ENCODE data around the gene NGFR. TPM values are rescaled to one million over a fixed set of nuclear protein-coding genes. Genes with fewer than 3 reads are reported as not detected.

Gene NGFR
- total RNA-seq, 2 experiments from 2014 or later = 0.10 to 1.1 TPM

DNA sequence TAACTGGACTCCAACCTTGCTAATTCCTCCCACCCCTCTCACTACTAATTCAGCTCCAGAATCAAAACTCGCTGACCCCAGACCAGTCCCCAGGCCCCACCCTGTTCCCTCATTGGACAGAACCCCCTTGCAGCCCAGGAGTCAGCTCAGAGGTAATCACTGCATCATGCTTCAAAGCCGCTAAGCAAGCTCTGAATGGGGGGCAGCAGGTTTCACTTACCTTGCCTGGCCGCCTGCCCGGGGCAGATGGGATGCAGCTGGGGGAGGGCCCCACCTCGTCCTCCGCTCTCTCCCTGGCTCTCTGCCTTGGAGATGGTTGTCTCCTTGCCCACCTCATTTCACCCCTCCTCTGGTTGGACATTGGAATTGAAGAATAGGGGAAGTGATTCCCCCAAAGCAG is 4.8 kb upstream of the NGFR start:
- Histone ChIP-seq H3K9me3 (ENCODE audit: low read length) (no peaks in the 10 kb centered on the region), H3K27ac (ENCODE audit: low read depth, low read length, poor library complexity, severe bottlenecking) (no peak overlapping the region), H3K9me2 (ENCODE audit: insufficient read depth, low read length) (no peaks in the 10 kb centered on the region), H3K36me3 (ENCODE audit: insufficient read depth, low read length) (no peaks in the 10 kb centered on the region), H3K4me1 (ENCODE audit: insufficient read depth, low read length, poor library complexity, severe bottlenecking) (peaks cover 7% of the 10 kb centered on the region), H3K4me3 (ENCODE audit: low read depth, low read length, poor library complexity, severe bottlenecking) (no peak overlapping the region), H3K4me2 (ENCODE audit: low read length) (no peak overlapping the region), H2AFZ (ENCODE audit: low read length) (no peak overlapping the region), H4K20me1 (ENCODE audit: insufficient read depth, low read length) (no peaks in the 10 kb centered on the region), H3K79me2 (ENCODE audit: insufficient read depth, low read depth, low read length) (no peaks in the 10 kb centered on the region)
- TF ChIP-seq EZH2phosphoT487 (IDR thresholded peaks at IDR 0.05; ENCODE audit: borderline replicate concordance, low read depth, low read length) = no peak
- intact Hi-C loops (cut with micrococcal nuclease; ENCODE audit: unreplicated experiment) = no loop called here
- POLR2A ChIA-PET = no interaction called here
- DNase-seq (ENCODE audit: low spot score) = no peak
- CTCF ChIA-PET (ENCODE audit: unreplicated experiment) = interaction anchor here (0.5 kb wide), 1 partner anchor 20 kb away, joined by 3 read pairs; no protein-coding TSS in a partner anchor
- no TSS peak for BruUV-seq (replicated peaks)

DNA sequence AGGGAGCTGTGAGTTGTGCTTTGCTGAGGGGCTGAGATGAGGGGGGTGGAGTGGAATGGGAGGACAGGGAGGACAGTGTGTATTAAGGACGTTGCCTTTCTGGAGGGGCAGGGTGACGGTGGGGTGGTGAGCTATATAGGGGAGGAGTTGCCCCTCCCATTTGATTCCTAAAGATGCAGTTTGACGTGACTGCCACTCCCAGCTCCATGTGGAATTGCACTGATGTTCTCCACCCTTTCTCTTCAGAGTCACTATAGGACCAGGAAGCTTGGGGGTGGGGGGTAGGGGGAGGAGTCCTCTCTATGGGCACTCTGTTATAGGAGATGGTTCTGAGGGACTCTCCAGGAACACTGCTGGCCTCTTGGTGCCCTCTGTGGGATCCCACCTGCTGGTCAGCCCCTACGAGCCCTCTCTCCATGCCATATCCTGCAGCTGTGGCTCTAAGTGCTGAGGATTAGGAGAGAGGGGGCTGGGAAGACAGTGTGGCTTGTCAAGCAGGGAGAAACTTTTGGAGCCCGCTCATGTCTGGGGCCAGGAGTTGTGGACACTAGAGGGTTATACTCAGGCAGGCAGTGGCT is 3.8 kb upstream of the NGFR start:
- H2AFZ ChIP-seq (ENCODE audit: low read length) = no peak overlapping the region
- ChIA-PET POLR2A (interaction anchor here (0.5 to 0.6 kb wide), 2 partner anchors 118 to 176 kb away, joined by 3 to 4 read pairs; no protein-coding TSS in a partner anchor), CTCF (ENCODE audit: unreplicated experiment) (no interaction called here)
- H3K4me3 ChIP-seq (ENCODE audit: low read depth, low read length, poor library complexity, severe bottlenecking) = no peak overlapping the region
- no TSS peak for BruUV-seq (replicated peaks)
- no peak for DNase-seq (ENCODE audit: low spot score)
- H3K36me3 ChIP-seq (ENCODE audit: insufficient read depth, low read length) = no peaks in the 10 kb centered on the region
- H3K9me2 ChIP-seq (ENCODE audit: insufficient read depth, low read length) = no peaks in the 10 kb centered on the region
- H3K27ac ChIP-seq (ENCODE audit: low read depth, low read length, poor library complexity, severe bottlenecking) = no peak overlapping the region
- H3K79me2 ChIP-seq (ENCODE audit: insufficient read depth, low read depth, low read length) = no peaks in the 10 kb centered on the region
- H3K9me3 ChIP-seq (ENCODE audit: low read length) = no peaks in the 10 kb centered on the region
- no peaks in the 10 kb centered on the region for H4K20me1 ChIP-seq (ENCODE audit: insufficient read depth, low read length)
- TF ChIP-seq, protein P1, sequence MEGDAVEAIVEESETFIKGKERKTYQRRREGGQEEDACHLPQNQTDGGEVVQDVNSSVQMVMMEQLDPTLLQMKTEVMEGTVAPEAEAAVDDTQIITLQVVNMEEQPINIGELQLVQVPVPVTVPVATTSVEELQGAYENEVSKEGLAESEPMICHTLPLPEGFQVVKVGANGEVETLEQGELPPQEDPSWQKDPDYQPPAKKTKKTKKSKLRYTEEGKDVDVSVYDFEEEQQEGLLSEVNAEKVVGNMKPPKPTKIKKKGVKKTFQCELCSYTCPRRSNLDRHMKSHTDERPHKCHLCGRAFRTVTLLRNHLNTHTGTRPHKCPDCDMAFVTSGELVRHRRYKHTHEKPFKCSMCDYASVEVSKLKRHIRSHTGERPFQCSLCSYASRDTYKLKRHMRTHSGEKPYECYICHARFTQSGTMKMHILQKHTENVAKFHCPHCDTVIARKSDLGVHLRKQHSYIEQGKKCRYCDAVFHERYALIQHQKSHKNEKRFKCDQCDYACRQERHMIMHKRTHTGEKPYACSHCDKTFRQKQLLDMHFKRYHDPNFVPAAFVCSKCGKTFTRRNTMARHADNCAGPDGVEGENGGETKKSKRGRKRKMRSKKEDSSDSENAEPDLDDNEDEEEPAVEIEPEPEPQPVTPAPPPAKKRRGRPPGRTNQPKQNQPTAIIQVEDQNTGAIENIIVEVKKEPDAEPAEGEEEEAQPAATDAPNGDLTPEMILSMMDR (conservative IDR thresholded peaks at IDR 0.05; ENCODE audit: low read length) = no peak
- no peak for TF ChIP-seq EZH2phosphoT487 (IDR thresholded peaks at IDR 0.05; ENCODE audit: borderline replicate concordance, low read depth, low read length)
- intact Hi-C loops (cut with micrococcal nuclease; ENCODE audit: unreplicated experiment) = no loop called here
- H3K4me2 ChIP-seq (ENCODE audit: low read length) = no peak overlapping the region
- H3K4me1 ChIP-seq (ENCODE audit: insufficient read depth, low read length, poor library complexity, severe bottlenecking) = peaks cover 16% of the 10 kb centered on the region

DNA sequence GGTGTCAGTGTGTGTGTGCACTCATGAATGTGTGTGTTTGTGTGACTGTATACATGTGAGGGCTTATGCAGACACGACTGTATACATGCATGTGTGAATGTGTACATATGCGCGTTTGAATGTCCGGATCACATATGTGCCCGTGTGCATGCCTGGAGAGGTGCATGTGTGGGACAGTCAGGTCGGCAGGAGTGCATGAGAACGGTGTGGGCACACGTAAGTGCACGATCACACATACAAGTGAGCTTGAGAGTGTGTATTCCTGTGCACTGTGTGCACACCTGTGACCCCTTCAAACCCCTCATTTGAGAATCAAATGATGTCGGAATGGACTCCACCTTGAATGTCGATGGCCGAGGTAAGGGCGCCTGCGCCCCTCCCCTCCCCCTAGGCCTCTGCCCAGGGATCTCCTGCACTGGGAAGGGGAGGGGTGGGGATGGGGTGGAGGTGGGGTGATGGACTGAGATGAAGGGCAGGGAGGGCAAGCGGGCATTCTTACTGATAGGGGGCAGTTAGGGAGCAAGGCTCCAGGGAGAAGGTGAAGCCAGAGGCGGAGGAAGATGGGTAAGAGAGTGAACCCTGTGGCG is 601 bp upstream of the NGFR start:
- DNase-seq (ENCODE audit: low spot score) = no peak
- H3K4me2 ChIP-seq (ENCODE audit: low read length) = peak overlapping the region; percentile 72
- no peaks in the 10 kb centered on the region for H3K79me2 ChIP-seq (ENCODE audit: insufficient read depth, low read depth, low read length)
- H3K9me2 ChIP-seq (ENCODE audit: insufficient read depth, low read length) = no peaks in the 10 kb centered on the region
- ChIA-PET CTCF (ENCODE audit: unreplicated experiment) (no interaction called here), POLR2A (no interaction called here)
- H3K27ac ChIP-seq (ENCODE audit: low read depth, low read length, poor library complexity, severe bottlenecking) = no peak overlapping the region
- intact Hi-C loops (cut with micrococcal nuclease; ENCODE audit: unreplicated experiment) = loop anchor here (2.0 kb wide), 1 partner anchor 62 kb away; no protein-coding TSS in a partner anchor
- no peaks in the 10 kb centered on the region for H3K36me3 ChIP-seq (ENCODE audit: insufficient read depth, low read length)
- H3K4me3 ChIP-seq (ENCODE audit: low read depth, low read length, poor library complexity, severe bottlenecking) = peak overlapping the region; percentile 68
- BruUV-seq (replicated peaks) = no TSS peak
- peaks cover 16% of the 10 kb centered on the region for H3K4me1 ChIP-seq (ENCODE audit: insufficient read depth, low read length, poor library complexity, severe bottlenecking)
- no peak for TF ChIP-seq EZH2phosphoT487 (IDR thresholded peaks at IDR 0.05; ENCODE audit: borderline replicate concordance, low read depth, low read length)
- TF ChIP-seq, protein P1 (conservative IDR thresholded peaks at IDR 0.05; ENCODE audit: low read length) = no peak
- no peaks in the 10 kb centered on the region for H3K9me3 ChIP-seq (ENCODE audit: low read length)
- peak overlapping the region; percentile 66; the same call in 1 of the 2 replicates for H2AFZ ChIP-seq (ENCODE audit: low read length)
- H4K20me1 ChIP-seq (ENCODE audit: insufficient read depth, low read length) = no peaks in the 10 kb centered on the region

Measured in OCI-LY7 (cell line).